Thyroid gland (tissue), 4 donors: Measurements from ENCODE around the gene TRIM24. TPM values are rescaled to one million over a fixed set of nuclear protein-coding genes. Genes with fewer than 3 reads are reported as not detected.

ENCODE experiments used
- DNase-seq, 2 donors: peaks; one replicate each; pipeline ENCODE4 v3.0.0-alpha.2; 2019
- H3K27ac ChIP-seq, 3 donors: fragments of 200-600 bp; sonication (generic); 1 replicate in 2 of 3; 2 replicates in 1 of 3; pipeline ENCODE4 v1.5.1; 2016 to 2019; ENCODE audit warnings: mild to moderate bottlenecking in 1 of 3, moderate library complexity in 1 of 3
- H3K27me3 ChIP-seq: fragments of 200-600 bp; sonication (generic); one replicate; pipeline ENCODE4 v1.5.1; 2019
- H3K36me3 ChIP-seq, 2 donors: fragments of 200-600 bp; sonication (generic); one replicate each; pipeline ENCODE4 v1.5.1; 2016 to 2019
- H3K4me1 ChIP-seq, 2 donors: fragments of 200-600 bp; sonication (generic); one replicate each; pipeline ENCODE4 v1.5.1; 2017 to 2019
- H3K4me3 ChIP-seq, 3 donors: fragments of 200-600 bp; sonication (generic); replicated peaks in 1 of 3; 1 replicate in 2 of 3; 2 replicates in 1 of 3; pipeline ENCODE4 v1.5.1; 2016; ENCODE audit warnings: mild to moderate bottlenecking in 1 of 3
- H3K9me3 ChIP-seq: fragments of 200-600 bp; sonication (generic); one replicate; pipeline ENCODE4 v1.5.1; 2017
- CTCF ChIP-seq, 6 experiments: fragments of 200-600 bp in 3 of 6; fragments of 450-650 bp in 3 of 6; sonication (generic) in 3 of 6; IDR thresholded peaks; one replicate each; pipeline ENCODE4 v1.5.1; 2016 to 2019; ENCODE audit warnings: antibody characterized with exemption in 6 of 6, mild to moderate bottlenecking in 2 of 6, inconsistent platforms in 1 of 6, moderate library complexity in 1 of 6
- POLR2A ChIP-seq, 2 donors: fragments of 450-650 bp; IDR thresholded peaks; one replicate each; pipeline ENCODE4 v1.6.1; 2017; ENCODE audit warnings: antibody characterized with exemption in 2 of 2, mild to moderate bottlenecking in 2 of 2, moderate library complexity in 1 of 2
- WGBS, 2 donors: methylation state at CpG; one replicate each; pipeline ENCODE4 v1.1.5; 2017; 5-methylcytosine and 5-hydroxymethylcytosine counted together
- intact Hi-C: fragments of 100-400 bp; cut with DNase I; formaldehyde crosslinking; loops from one replicate; pipeline ENCODE4 v1.15.1; 2023
- total RNA-seq, 4 donors: library from RNA; depleted of rRNA; stranded (reverse); fragments of >200 nt; gene quantifications; one replicate each; pipeline ENCODE4 v1.2.3, GENCODE V29; 2016

The TRIM24 gene
- total RNA-seq, 4 donors from 2014 or later = 21.8 to 27.0 (median 24.7) TPM

- no peak overlapping the region for H3K4me3 ChIP-seq
- intact Hi-C loops = no loop called here
- 98 to 99% methylated on average over 4 of the region's 4 CpGs for WGBS, 2 donors
- H3K4me1 ChIP-seq = no peaks in the 10 kb centered on the region
- DNase-seq = no peak
- H3K9me3 ChIP-seq = no peaks in the 10 kb centered on the region
- H3K27ac ChIP-seq = no peak overlapping the region
- no peaks in the 10 kb centered on the region for H3K27me3 ChIP-seq
- TF ChIP-seq POLR2A (IDR thresholded peaks at IDR 0.05) = no peak
- TF ChIP-seq CTCF (IDR thresholded peaks at IDR 0.05) = no peak
- H3K36me3 ChIP-seq = peaks cover 3 to 5% of the 10 kb centered on the region in 2 donors
Observed at GRCh38 chr7:138519061-138519798, 59.2 kb downstream of the TRIM24 start.

GRCh38 chr7:138520742-138521141 is 60.7 kb downstream of the TRIM24 start:
- Histone ChIP-seq H3K4me3 (no peak overlapping the region), H3K27me3 (no peaks in the 10 kb centered on the region), H3K9me3 (no peaks in the 10 kb centered on the region), H3K27ac (no peak overlapping the region), H3K36me3 (peaks cover 3 to 5% of the 10 kb centered on the region in 2 donors), H3K4me1 (no peaks in the 10 kb centered on the region)
- no peak for DNase-seq
- intact Hi-C loops = no loop called here
- 95 to 97% methylated on average over 4 of the region's 4 CpGs for WGBS, 2 donors
- TF ChIP-seq POLR2A (IDR thresholded peaks at IDR 0.05) (no peak), CTCF (IDR thresholded peaks at IDR 0.05) (no peak)

- Histone ChIP-seq H3K36me3 (peaks cover 3 to 5% of the 10 kb centered on the region in 2 donors), H3K4me3 (no peak overlapping the region), H3K27ac (no peak overlapping the region), H3K4me1 (no peaks in the 10 kb centered on the region), H3K9me3 (no peaks in the 10 kb centered on the region), H3K27me3 (no peaks in the 10 kb centered on the region)
- WGBS, 2 donors = 97 to 98% methylated on average over 7 of the region's 7 CpGs
- TF ChIP-seq CTCF (IDR thresholded peaks at IDR 0.05) (no peak), POLR2A (IDR thresholded peaks at IDR 0.05) (no peak)
- no peak for DNase-seq
- intact Hi-C loops = no loop called here
Observed at GRCh38 chr7:138521837-138522461, 61.9 kb downstream of the TRIM24 start.

GRCh38 chr7:138524259-138524658 is 64.2 kb downstream of the TRIM24 start:
- Histone ChIP-seq H3K27ac (no peak overlapping the region), H3K9me3 (no peaks in the 10 kb centered on the region), H3K4me3 (no peak overlapping the region), H3K4me1 (no peaks in the 10 kb centered on the region), H3K36me3 (peaks cover 2 to 3% of the 10 kb centered on the region in 2 donors), H3K27me3 (no peaks in the 10 kb centered on the region)
- no peak for DNase-seq
- intact Hi-C loops = no loop called here
- TF ChIP-seq POLR2A (IDR thresholded peaks at IDR 0.05) = no peak
- no peak for TF ChIP-seq CTCF (IDR thresholded peaks at IDR 0.05)
- 94 to 99% methylated on average over 2 of the region's 2 CpGs for WGBS, 2 donors

GRCh38 chr7:138525757-138526156 is 65.7 kb downstream of the TRIM24 start:
- no peak for TF ChIP-seq CTCF (IDR thresholded peaks at IDR 0.05)
- no peak for TF ChIP-seq POLR2A (IDR thresholded peaks at IDR 0.05)
- Histone ChIP-seq H3K27me3 (no peaks in the 10 kb centered on the region), H3K4me3 (no peak overlapping the region), H3K9me3 (no peaks in the 10 kb centered on the region), H3K4me1 (no peaks in the 10 kb centered on the region), H3K27ac (no peak overlapping the region), H3K36me3 (no peaks in the 10 kb centered on the region)
- DNase-seq = no peak
- intact Hi-C loops = no loop called here
- WGBS, 2 donors = 97 to 98% methylated on average over 3 of the region's 3 CpGs
